HEK293 (cell line): Measurements from ENCODE around the gene UACA.
A peak's percentile ranks its signal among the peaks of the same experiment; 100 is the strongest.

Source experiments
- CTCF ChIA-PET: fragments of 350-600 bp; formaldehyde crosslinking; extraction: SDS; loops from one replicate; lab custom pipeline; 2021; ENCODE audit warnings: antibody characterized with exemption; lab: Yijun Ruan, JAX
- POLR2A ChIA-PET: fragments of 300-600 bp; formaldehyde crosslinking; extraction: SDS; loops from one replicate; lab custom pipeline; 2020; ENCODE audit warnings: antibody characterized with exemption, inconsistent platforms; lab: Yijun Ruan, JAX
- H3K27ac ChIP-seq: fragments of 200-500 bp; sonication (Bioruptor generic); 2 replicates; pipeline ENCODE4 v1.5.1; 2014; ENCODE audit warnings: low read depth, low read length, control low read depth, inconsistent platforms; ENCODE audit errors: extremely low read depth
- H3K36me3 ChIP-seq, 2 experiments: fragments of 200-500 bp in 1 of 2; sonication (Bioruptor generic) in 1 of 2; 1 replicate in 1 of 2; 2 replicates in 1 of 2; pipeline ENCODE4 v1.5.1; 2014 to 2017; ENCODE audit warnings: inconsistent platforms in 2 of 2, low read length in 2 of 2; ENCODE audit not compliant: control insufficient read depth in 2 of 2, insufficient read depth in 1 of 2
- H3K4me1 ChIP-seq: fragments of 200-500 bp; sonication (Bioruptor generic); 2 replicates; pipeline ENCODE4 v1.5.1; 2014; ENCODE audit warnings: mild to moderate bottlenecking, low read length, inconsistent platforms; ENCODE audit not compliant: control insufficient read depth, insufficient read depth
- H3K4me3 ChIP-seq: 2 replicates; pipeline ENCODE4 v1.5.1; 2011; ENCODE audit warnings: low read depth, mild to moderate bottlenecking, control low read depth, low read length, moderate library complexity
- H3K9me3 ChIP-seq: fragments of 200-500 bp; sonication (Bioruptor generic); 2 replicates; pipeline ENCODE4 v1.5.1; 2014; ENCODE audit warnings: low read depth, low read length, inconsistent platforms; ENCODE audit not compliant: control insufficient read depth, insufficient read depth
- GLI2 ChIP-seq: fragments of 450-650 bp; formaldehyde crosslinking; IDR thresholded peaks from 2 replicates; pipeline ENCODE4; 2017; ENCODE audit warnings: missing biosample characterization, missing genetic modification characterization, low read depth, borderline replicate concordance
- OSR2 ChIP-seq: fragments of 450-650 bp; formaldehyde crosslinking; IDR thresholded peaks from 2 replicates; pipeline ENCODE4 v1.5.1; 2016; ENCODE audit warnings: missing biosample characterization, missing genetic modification characterization
- PRDM10 ChIP-seq: fragments of 450-650 bp; formaldehyde crosslinking; IDR thresholded peaks from 2 replicates; pipeline ENCODE4 v1.5.1; 2016; ENCODE audit warnings: missing biosample characterization, missing genetic modification characterization
- REPIN1 ChIP-seq: fragments of 450-650 bp; formaldehyde crosslinking; IDR thresholded peaks from 2 replicates; pipeline ENCODE4 v1.5.1; 2017; ENCODE audit warnings: missing biosample characterization, missing genetic modification characterization, low read depth
- WT1 ChIP-seq: fragments of 450-650 bp; formaldehyde crosslinking; IDR thresholded peaks from 2 replicates; pipeline ENCODE4 v1.5.1; 2016; ENCODE audit warnings: missing biosample characterization, missing genetic modification characterization
- ZBTB1 ChIP-seq: fragments of 450-650 bp; formaldehyde crosslinking; IDR thresholded peaks from 2 replicates; pipeline ENCODE4 v1.5.1; 2016; ENCODE audit warnings: missing biosample characterization, missing genetic modification characterization
- ZFHX2 ChIP-seq: fragments of 450-650 bp; formaldehyde crosslinking; conservative IDR thresholded peaks from 2 replicates; pipeline ENCODE4 v1.5.1; 2016; ENCODE audit warnings: missing biosample characterization, missing genetic modification characterization
- ZFP37 ChIP-seq: fragments of 450-650 bp; formaldehyde crosslinking; IDR thresholded peaks from 2 replicates; pipeline ENCODE4 v1.5.1; 2016; ENCODE audit warnings: missing biosample characterization, missing genetic modification characterization
- ZFP69B ChIP-seq: fragments of 450-650 bp; formaldehyde crosslinking; IDR thresholded peaks from 2 replicates; pipeline ENCODE4 v1.5.1; 2016; ENCODE audit warnings: missing biosample characterization, missing genetic modification characterization
- ZNF10 ChIP-seq: fragments of 450-650 bp; formaldehyde crosslinking; IDR thresholded peaks from 2 replicates; pipeline ENCODE4 v1.5.1; 2017; ENCODE audit warnings: missing biosample characterization, missing genetic modification characterization
- ZNF184 ChIP-seq: fragments of 450-650 bp; IDR thresholded peaks from 2 replicates; pipeline ENCODE4 v1.5.1; 2018; ENCODE audit warnings: missing biosample characterization, mild to moderate bottlenecking, missing genetic modification characterization
- ZNF221 ChIP-seq: fragments of 450-650 bp; formaldehyde crosslinking; IDR thresholded peaks from 2 replicates; pipeline ENCODE4 v1.5.1; 2017; ENCODE audit warnings: missing biosample characterization, missing genetic modification characterization, borderline replicate concordance
- ZNF24 ChIP-seq: fragments of 450-650 bp; formaldehyde crosslinking; IDR thresholded peaks from 2 replicates; pipeline ENCODE4 v1.5.1; 2016; ENCODE audit warnings: missing biosample characterization, missing genetic modification characterization
- ZNF274 ChIP-seq, 2 experiments: fragments of 200-500 bp in 1 of 2; fragments of 450-650 bp in 1 of 2; sonication (Bioruptor generic) in 1 of 2; formaldehyde crosslinking in 1 of 2; IDR thresholded peaks; 2 replicates each; pipeline versions ENCODE4 v1.5.1 to v1.6.1; 2014 to 2016; ENCODE audit warnings: borderline replicate concordance in 1 of 2, inconsistent platforms in 1 of 2, low read length in 1 of 2, missing biosample characterization in 1 of 2, missing genetic modification characterization in 1 of 2
- ZNF324 ChIP-seq: fragments of 450-650 bp; formaldehyde crosslinking; IDR thresholded peaks from 2 replicates; pipeline ENCODE4 v1.5.1; 2016; ENCODE audit warnings: missing biosample characterization, missing genetic modification characterization
- ZNF335 ChIP-seq: fragments of 450-650 bp; formaldehyde crosslinking; conservative IDR thresholded peaks from 2 replicates; pipeline ENCODE4 v1.5.1; 2016; ENCODE audit warnings: missing biosample characterization, missing genetic modification characterization
- ZNF362 ChIP-seq: fragments of 450-650 bp; formaldehyde crosslinking; IDR thresholded peaks from 2 replicates; pipeline ENCODE4 v1.5.1; 2016; ENCODE audit warnings: missing biosample characterization, missing genetic modification characterization
- ZNF473 ChIP-seq: fragments of 450-650 bp; formaldehyde crosslinking; IDR thresholded peaks from 2 replicates; pipeline ENCODE4 v1.5.1; 2017; ENCODE audit warnings: missing biosample characterization, missing genetic modification characterization
- ZNF580 ChIP-seq: fragments of 450-650 bp; formaldehyde crosslinking; IDR thresholded peaks from 2 replicates; pipeline ENCODE4 v1.5.1; 2016; ENCODE audit warnings: missing biosample characterization, missing genetic modification characterization
- ZNF629 ChIP-seq: fragments of 450-650 bp; formaldehyde crosslinking; IDR thresholded peaks from 2 replicates; pipeline ENCODE4 v1.5.1; 2017; ENCODE audit warnings: missing biosample characterization, missing genetic modification characterization
- ZNF747 ChIP-seq: fragments of 450-650 bp; formaldehyde crosslinking; IDR thresholded peaks from 2 replicates; pipeline ENCODE4 v1.5.1; 2016; ENCODE audit warnings: missing biosample characterization, missing genetic modification characterization
- TF ChIP-seq, protein P1 (sequence below): fragments of 450-650 bp; formaldehyde crosslinking; IDR thresholded peaks from 2 replicates; pipeline ENCODE4 v1.5.1; 2016; ENCODE audit warnings: missing biosample characterization, missing genetic modification characterization
- TF ChIP-seq, protein P2 (sequence below): fragments of 450-650 bp; formaldehyde crosslinking; IDR thresholded peaks from 2 replicates; pipeline ENCODE4 v1.5.1; 2016; ENCODE audit warnings: missing biosample characterization, missing genetic modification characterization

The UACA gene

GRCh38 chr15:70765504-70766281 is 2.3 kb upstream of the UACA start (continued):
- peak; percentile 98 for TF ChIP-seq PRDM10 (tag by site-specific recombination)

GRCh38 chr15:70763950-70764730 is 782 bp upstream of the UACA start:
- POLR2A ChIA-PET = interaction anchor here (0.6 to 2.2 kb wide), 23 partner anchors 12 to 195 kb away, joined by 3 to 13 read pairs (median 4); no protein-coding TSS in a partner anchor
- peak; percentile 69; the same call in 1 of the 2 replicates for TF ChIP-seq ZNF335
- no peak for TF ChIP-seq ZBTB1 (tag by site-specific recombination)
- TF ChIP-seq ZNF184 (tag by site-specific recombination) = no peak
- TF ChIP-seq ZNF274 (IDR thresholded peaks at IDR 0.05; ENCODE audit: low read length) = no peak
- no peak for TF ChIP-seq ZNF274 (tag by site-specific recombination; IDR thresholded peaks at IDR 0.05; ENCODE audit: borderline replicate concordance)
- TF ChIP-seq GLI2 = no peak
- no peak for TF ChIP-seq ZNF629 (tag by site-specific recombination)
- TF ChIP-seq ZNF362 (tag by site-specific recombination) = no peak
- no peak for TF ChIP-seq ZNF473 (tag by site-specific recombination)
- TF ChIP-seq ZNF221 (tag by site-specific recombination) = no peak
- no peak for TF ChIP-seq ZNF24 (tag by site-specific recombination)
- TF ChIP-seq WT1 (tag by site-specific recombination) = peak; percentile 80
- TF ChIP-seq, protein P1, sequence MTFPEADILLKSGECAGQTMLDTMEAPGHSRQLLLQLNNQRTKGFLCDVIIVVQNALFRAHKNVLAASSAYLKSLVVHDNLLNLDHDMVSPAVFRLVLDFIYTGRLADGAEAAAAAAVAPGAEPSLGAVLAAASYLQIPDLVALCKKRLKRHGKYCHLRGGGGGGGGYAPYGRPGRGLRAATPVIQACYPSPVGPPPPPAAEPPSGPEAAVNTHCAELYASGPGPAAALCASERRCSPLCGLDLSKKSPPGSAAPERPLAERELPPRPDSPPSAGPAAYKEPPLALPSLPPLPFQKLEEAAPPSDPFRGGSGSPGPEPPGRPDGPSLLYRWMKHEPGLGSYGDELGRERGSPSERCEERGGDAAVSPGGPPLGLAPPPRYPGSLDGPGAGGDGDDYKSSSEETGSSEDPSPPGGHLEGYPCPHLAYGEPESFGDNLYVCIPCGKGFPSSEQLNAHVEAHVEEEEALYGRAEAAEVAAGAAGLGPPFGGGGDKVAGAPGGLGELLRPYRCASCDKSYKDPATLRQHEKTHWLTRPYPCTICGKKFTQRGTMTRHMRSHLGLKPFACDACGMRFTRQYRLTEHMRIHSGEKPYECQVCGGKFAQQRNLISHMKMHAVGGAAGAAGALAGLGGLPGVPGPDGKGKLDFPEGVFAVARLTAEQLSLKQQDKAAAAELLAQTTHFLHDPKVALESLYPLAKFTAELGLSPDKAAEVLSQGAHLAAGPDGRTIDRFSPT = no peak
- TF ChIP-seq ZNF324 (tag by site-specific recombination) = peak; percentile 61; the same call in 1 of the 2 replicates
- 0 out of 2 replicates have a peak, but pooled peaks have one; percentile 41 for TF ChIP-seq ZNF580 (tag by site-specific recombination)
- peak; percentile 34; the same call in 1 of the 2 replicates for TF ChIP-seq ZNF10
- TF ChIP-seq, protein P2, sequence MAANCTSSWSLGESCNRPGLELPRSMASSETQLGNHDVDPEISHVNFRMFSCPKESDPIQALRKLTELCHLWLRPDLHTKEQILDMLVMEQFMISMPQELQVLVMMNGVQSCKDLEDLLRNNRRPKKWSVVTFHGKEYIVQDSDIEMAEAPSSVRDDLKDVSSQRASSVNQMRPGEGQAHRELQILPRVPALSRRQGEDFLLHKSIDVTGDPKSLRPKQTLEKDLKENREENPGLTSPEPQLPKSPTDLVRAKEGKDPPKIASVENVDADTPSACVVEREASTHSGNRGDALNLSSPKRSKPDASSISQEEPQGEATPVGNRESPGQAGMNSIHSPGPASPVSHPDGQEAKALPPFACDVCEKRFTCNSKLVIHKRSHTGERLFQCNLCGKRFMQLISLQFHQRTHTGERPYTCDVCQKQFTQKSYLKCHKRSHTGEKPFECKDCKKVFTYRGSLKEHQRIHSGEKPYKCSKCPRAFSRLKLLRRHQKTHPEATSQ (tag by site-specific recombination) = no peak
- TF ChIP-seq ZFP37 = 0 out of 2 replicates have a peak, but pooled peaks have one; percentile 8
- peak; percentile 31; the same call in 1 of the 2 replicates for TF ChIP-seq OSR2 (tag by site-specific recombination)
- TF ChIP-seq ZFHX2 (tag by site-specific recombination) = no peak
- no peak for TF ChIP-seq ZFP69B (tag by site-specific recombination)
- no peak for TF ChIP-seq ZNF747 (tag by site-specific recombination)
- peak; percentile 62; the same call in 1 of the 2 replicates for TF ChIP-seq REPIN1

More at GRCh38 chr15:70763950-70764730, 782 bp upstream of the UACA start:
- peak overlapping the region; percentile 98 for H3K27ac ChIP-seq
- no peaks in the 10 kb centered on the region for H3K9me3 ChIP-seq
- peak overlapping the region; percentile 52 for H3K4me3 ChIP-seq
- H3K36me3 ChIP-seq = no peaks in the 10 kb centered on the region; a peak in 1 of 3 replicates
- peaks cover 54% of the 10 kb centered on the region for H3K4me1 ChIP-seq
- CTCF ChIA-PET = interaction anchor here (0.8 to 1.1 kb wide), 3 partner anchors 11 to 49 kb away, joined by 3 to 8 read pairs (median 3); no protein-coding TSS in a partner anchor
